Measurements from ENCODE around the gene SUPT20HL2. TPM values are rescaled to one million over a fixed set of nuclear protein-coding genes. Genes with fewer than 3 reads are reported as not detected.
"Not testable (repeated sequence)": the region's sequence is repeated elsewhere in the genome, so short reads cannot be mapped to it uniquely, and the experiment has no call there.

The SUPT20HL2 gene
- total RNA-seq, 1 donor from 2014 or later = not detected

DNA sequence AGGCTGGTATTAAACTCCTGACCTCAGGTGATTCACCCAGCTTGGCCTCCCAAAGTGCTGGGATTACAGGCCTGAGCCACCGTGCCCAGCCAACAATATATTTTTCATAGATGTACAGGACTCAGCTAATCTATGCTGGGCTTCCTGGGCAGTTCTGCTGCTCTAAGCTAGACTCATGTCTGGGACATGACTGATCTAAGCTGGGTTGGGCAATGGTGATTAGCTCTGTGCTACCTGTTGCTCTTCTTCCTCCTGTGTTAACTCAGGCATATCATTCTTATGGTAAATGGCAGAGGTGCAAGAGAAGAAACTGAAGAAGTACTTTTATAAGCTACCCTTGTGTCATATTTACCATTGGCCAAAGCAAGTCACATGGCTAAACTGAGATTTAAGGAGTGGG, 11.4 kb upstream of the SUPT20HL2 start:
- H3K4me3 Mint-ChIP-seq (ENCODE audit: unreplicated experiment) = no peak overlapping the region
- no peaks in the 10 kb centered on the region for H3K36me3 Mint-ChIP-seq (ENCODE audit: unreplicated experiment)
- no peaks in the 10 kb centered on the region for H3K9me3 Mint-ChIP-seq (ENCODE audit: unreplicated experiment)
- no peaks in the 10 kb centered on the region for H3K4me1 Mint-ChIP-seq (ENCODE audit: unreplicated experiment)
- no peak for DNase-seq (ENCODE audit: extremely low spot score, unreplicated experiment)
- TF ChIP-seq, protein P1, sequence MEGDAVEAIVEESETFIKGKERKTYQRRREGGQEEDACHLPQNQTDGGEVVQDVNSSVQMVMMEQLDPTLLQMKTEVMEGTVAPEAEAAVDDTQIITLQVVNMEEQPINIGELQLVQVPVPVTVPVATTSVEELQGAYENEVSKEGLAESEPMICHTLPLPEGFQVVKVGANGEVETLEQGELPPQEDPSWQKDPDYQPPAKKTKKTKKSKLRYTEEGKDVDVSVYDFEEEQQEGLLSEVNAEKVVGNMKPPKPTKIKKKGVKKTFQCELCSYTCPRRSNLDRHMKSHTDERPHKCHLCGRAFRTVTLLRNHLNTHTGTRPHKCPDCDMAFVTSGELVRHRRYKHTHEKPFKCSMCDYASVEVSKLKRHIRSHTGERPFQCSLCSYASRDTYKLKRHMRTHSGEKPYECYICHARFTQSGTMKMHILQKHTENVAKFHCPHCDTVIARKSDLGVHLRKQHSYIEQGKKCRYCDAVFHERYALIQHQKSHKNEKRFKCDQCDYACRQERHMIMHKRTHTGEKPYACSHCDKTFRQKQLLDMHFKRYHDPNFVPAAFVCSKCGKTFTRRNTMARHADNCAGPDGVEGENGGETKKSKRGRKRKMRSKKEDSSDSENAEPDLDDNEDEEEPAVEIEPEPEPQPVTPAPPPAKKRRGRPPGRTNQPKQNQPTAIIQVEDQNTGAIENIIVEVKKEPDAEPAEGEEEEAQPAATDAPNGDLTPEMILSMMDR (IDR thresholded peaks at IDR 0.05) = no peak
- peaks cover 2% of the 10 kb centered on the region for H3K27me3 Mint-ChIP-seq (ENCODE audit: unreplicated experiment)
- H3K27ac Mint-ChIP-seq (ENCODE audit: unreplicated experiment) = no peak overlapping the region

DNA sequence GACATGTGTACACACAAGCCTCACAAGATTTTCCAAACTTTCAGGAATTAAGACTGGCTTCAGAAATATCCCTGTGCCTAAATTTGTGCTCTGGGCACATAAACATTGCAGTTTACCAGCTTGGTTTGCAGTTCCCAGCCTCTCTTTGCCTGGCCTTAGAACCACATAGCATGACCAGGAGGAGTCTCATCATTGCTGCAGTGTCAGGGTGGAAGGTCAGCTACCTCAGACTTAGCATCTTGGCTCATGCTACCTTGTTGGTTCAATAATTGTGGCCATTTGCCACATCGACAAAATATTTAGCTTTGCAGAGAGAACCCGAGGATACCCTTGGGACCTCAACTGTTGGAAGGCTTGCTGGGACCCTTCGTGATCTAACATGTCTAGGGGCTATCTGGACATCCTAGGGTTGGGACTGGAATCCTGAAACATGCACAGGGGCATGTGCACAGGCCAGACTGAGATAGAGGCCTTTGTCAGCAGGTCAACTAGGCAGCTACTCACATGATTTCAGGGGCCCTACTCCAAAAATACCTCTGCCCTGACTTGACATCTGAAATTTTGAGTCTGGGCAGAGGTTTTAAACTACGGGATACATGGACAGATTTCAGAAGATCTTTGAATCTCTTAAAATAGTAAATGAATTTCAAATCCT, 8.0 kb upstream of the SUPT20HL2 start:
- H3K27me3 Mint-ChIP-seq (ENCODE audit: unreplicated experiment) = peaks cover 2% of the 10 kb centered on the region
- H3K36me3 Mint-ChIP-seq (ENCODE audit: unreplicated experiment) = no peaks in the 10 kb centered on the region
- H3K27ac Mint-ChIP-seq (ENCODE audit: unreplicated experiment) = no peak overlapping the region
- no peaks in the 10 kb centered on the region for H3K9me3 Mint-ChIP-seq (ENCODE audit: unreplicated experiment)
- no peak overlapping the region for H3K4me3 Mint-ChIP-seq (ENCODE audit: unreplicated experiment)
- TF ChIP-seq, protein P1 (IDR thresholded peaks at IDR 0.05) = no peak
- no peak for DNase-seq (ENCODE audit: extremely low spot score, unreplicated experiment)
- no peaks in the 10 kb centered on the region for H3K4me1 Mint-ChIP-seq (ENCODE audit: unreplicated experiment)

DNA sequence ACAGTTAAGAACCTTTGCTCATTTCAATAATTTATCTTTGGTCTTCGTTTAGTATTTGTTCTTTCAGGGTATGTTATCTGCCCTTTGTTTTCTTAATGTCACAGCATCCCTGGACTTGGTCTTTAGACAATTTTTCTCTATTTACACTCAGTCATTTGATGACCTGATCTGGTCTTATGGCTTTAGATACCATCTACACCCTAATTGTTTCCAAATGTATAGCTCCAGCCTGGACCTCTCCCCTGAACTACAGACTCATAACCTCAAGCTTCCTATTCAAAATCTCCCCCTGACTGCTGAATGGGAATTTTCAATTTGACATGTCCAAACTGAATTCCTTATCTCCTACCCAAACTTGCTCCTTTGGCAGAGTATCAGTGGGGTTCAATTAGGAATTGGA, 3.7 kb upstream of the SUPT20HL2 start:
- no peak overlapping the region for H3K27ac Mint-ChIP-seq (ENCODE audit: unreplicated experiment)
- H3K4me1 Mint-ChIP-seq (ENCODE audit: unreplicated experiment) = no peaks in the 10 kb centered on the region
- H3K9me3 Mint-ChIP-seq (ENCODE audit: unreplicated experiment) = no peaks in the 10 kb centered on the region
- TF ChIP-seq, protein P1 (IDR thresholded peaks at IDR 0.05) = no peak
- no peaks in the 10 kb centered on the region for H3K27me3 Mint-ChIP-seq (ENCODE audit: unreplicated experiment)
- DNase-seq (ENCODE audit: extremely low spot score, unreplicated experiment) = no peak
- no peaks in the 10 kb centered on the region for H3K36me3 Mint-ChIP-seq (ENCODE audit: unreplicated experiment)
- H3K4me3 Mint-ChIP-seq (ENCODE audit: unreplicated experiment) = no peak overlapping the region

DNA sequence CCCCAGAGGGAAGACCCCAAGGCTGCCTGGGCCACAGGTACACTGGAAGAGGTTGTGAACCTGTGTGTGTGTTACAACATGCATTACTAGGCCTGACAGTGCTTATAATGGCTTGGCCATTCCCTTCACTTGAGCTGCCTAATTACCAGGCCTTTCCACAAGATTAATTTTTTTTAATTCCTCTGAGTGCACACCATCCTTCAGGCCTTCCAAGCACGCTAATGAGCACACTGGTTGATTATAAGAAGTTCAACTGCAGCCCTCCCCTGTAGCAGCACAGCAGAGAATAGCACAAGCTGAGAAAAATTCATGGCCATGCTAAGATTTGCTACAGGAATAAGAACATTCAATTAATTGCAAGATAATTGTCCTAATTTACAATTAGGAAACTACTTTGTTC, 2.2 kb upstream of the SUPT20HL2 start:
- no peaks in the 10 kb centered on the region for H3K4me1 Mint-ChIP-seq (ENCODE audit: unreplicated experiment)
- no peaks in the 10 kb centered on the region for H3K9me3 Mint-ChIP-seq (ENCODE audit: unreplicated experiment)
- no peak for DNase-seq (ENCODE audit: extremely low spot score, unreplicated experiment)
- H3K4me3 Mint-ChIP-seq (ENCODE audit: unreplicated experiment) = no peak overlapping the region
- no peaks in the 10 kb centered on the region for H3K36me3 Mint-ChIP-seq (ENCODE audit: unreplicated experiment)
- TF ChIP-seq, protein P1 (IDR thresholded peaks at IDR 0.05) = no peak
- H3K27me3 Mint-ChIP-seq (ENCODE audit: unreplicated experiment) = no peaks in the 10 kb centered on the region
- no peak overlapping the region for H3K27ac Mint-ChIP-seq (ENCODE audit: unreplicated experiment)

DNA sequence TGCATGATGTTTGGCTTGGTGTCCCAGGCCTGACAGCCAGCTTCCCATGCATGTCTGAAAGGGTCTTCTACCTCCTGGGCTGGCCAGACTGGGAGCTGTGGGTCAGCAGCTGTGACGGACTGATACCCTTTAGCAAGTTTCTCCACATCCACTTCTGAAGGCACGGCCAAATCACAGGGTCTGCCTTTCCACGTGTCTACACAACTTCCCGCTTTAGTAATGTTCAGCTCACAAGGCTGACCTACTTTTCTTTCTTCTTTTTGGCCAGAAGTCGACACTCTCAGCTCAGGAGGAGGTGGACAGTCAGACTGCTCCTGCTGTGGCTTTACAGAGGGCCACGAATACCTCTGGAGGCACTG, 1.6 kb downstream of the SUPT20HL2 start:
- DNase-seq (ENCODE audit: extremely low spot score, unreplicated experiment); H3K9me3 Mint-ChIP-seq (ENCODE audit: unreplicated experiment); H3K27me3 Mint-ChIP-seq (ENCODE audit: unreplicated experiment); H3K4me3 Mint-ChIP-seq (ENCODE audit: unreplicated experiment); H3K4me1 Mint-ChIP-seq (ENCODE audit: unreplicated experiment); H3K36me3 Mint-ChIP-seq (ENCODE audit: unreplicated experiment); H3K27ac Mint-ChIP-seq (ENCODE audit: unreplicated experiment): not testable (repeated sequence)

DNA sequence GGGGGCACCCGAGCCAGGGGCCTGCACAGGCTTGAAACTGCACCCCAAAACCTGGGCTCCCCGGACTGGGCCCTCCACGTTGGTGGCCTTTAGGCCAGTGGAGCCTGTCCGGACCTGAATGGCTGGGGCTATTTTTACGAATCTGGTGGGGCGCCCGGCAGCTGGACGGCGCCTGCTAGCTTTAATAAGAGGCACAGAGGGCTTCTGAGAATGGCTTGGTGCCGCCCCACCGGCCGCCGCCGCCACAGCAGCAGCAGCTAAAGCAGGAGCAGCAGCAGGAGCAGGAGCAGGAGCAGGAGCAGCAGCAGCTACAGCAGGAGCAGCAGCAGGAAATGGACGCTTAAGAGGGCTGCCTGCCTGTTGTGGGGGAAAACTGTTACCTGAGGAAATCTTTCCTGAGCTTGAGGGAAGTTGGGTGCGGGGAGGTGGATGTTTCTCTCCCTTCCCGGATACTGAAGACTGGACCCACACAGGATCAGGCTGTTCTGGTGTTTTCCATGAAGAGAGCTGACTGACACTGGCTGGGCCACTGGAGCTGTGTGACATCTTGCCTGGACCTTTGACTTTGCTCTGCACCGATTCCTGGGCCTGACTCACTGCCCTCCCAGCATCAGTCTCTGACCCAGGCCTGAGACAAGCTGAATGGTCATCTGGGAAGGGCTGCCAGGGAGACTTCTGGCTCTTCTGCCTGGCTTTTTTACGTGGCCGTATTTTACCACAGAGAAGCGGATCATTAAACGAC, 2.2 kb downstream of the SUPT20HL2 start:
- H3K9me3 Mint-ChIP-seq (ENCODE audit: unreplicated experiment); H3K36me3 Mint-ChIP-seq (ENCODE audit: unreplicated experiment); DNase-seq (ENCODE audit: extremely low spot score, unreplicated experiment); H3K27me3 Mint-ChIP-seq (ENCODE audit: unreplicated experiment); H3K4me1 Mint-ChIP-seq (ENCODE audit: unreplicated experiment); H3K4me3 Mint-ChIP-seq (ENCODE audit: unreplicated experiment); H3K27ac Mint-ChIP-seq (ENCODE audit: unreplicated experiment): not testable (repeated sequence)

DNA sequence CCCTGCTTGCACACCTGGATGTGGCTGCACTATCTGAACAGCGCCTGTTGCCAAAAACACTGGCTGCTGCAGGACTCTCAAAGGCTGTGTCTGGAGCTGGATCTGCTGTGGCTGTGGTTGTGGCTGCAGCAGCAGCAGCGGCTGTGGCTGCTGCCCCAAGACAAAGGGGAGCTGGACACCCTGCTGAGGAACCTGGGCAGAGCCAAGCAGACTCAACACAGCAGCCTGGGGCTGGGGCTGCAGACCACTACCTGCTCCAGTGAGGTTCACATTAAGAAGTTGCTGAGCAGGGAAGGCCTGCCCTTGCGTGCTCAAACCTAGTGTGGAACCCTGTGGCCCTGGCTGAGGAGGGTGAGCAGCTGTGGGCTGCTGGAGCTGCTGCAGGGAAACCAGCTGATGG, 3.0 kb downstream of the SUPT20HL2 start:
- not testable (repeated sequence) for H3K4me1 Mint-ChIP-seq (ENCODE audit: unreplicated experiment); H3K4me3 Mint-ChIP-seq (ENCODE audit: unreplicated experiment); DNase-seq (ENCODE audit: extremely low spot score, unreplicated experiment); H3K9me3 Mint-ChIP-seq (ENCODE audit: unreplicated experiment); H3K36me3 Mint-ChIP-seq (ENCODE audit: unreplicated experiment); H3K27me3 Mint-ChIP-seq (ENCODE audit: unreplicated experiment); H3K27ac Mint-ChIP-seq (ENCODE audit: unreplicated experiment)

DNA sequence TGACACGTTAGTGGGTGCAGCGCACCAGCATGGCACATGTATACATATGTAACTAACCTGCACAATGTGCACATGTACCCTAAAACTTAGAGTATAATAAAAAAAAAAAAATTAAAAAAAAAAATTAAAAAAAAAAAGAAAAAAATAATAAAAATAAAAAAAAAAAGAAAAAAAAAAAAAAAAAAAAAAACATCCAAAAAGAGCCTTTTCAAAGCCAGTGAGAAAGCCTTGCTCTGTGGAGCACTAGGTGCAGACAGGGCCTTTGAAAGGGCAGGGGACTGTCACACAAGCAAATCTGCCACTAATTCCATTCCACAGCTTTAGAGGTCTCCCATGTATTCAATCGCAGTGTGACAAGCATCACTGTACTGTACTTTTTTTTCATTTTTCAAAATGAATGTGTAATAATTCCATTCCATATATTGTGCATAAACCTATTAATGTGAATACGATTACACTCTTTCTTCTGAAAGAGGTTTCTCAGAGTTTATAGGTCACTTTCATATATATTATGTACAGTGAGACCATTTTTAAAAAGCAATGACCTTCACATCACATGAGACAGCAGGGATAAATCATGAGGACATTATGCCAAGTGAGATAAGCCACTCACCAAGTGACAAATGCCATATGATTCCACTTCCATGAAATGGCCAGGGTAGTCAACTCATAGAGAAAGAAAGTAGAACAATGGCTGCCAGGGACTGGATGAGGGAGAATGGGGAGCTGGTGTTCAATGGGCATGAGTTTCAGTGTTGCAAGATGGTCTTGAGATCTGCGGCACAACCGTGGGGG, 4.1 kb downstream of the SUPT20HL2 start:
- H3K27me3 Mint-ChIP-seq (ENCODE audit: unreplicated experiment); H3K4me3 Mint-ChIP-seq (ENCODE audit: unreplicated experiment); H3K27ac Mint-ChIP-seq (ENCODE audit: unreplicated experiment); H3K9me3 Mint-ChIP-seq (ENCODE audit: unreplicated experiment); H3K4me1 Mint-ChIP-seq (ENCODE audit: unreplicated experiment); DNase-seq (ENCODE audit: extremely low spot score, unreplicated experiment); H3K36me3 Mint-ChIP-seq (ENCODE audit: unreplicated experiment): not testable (repeated sequence)

All from osteocyte (in vitro differentiated cells).